HG03432 (cell line): ENCODE results near the gene GNG3.
"Not testable (repeated sequence)": the region's sequence is repeated elsewhere in the genome, so short reads cannot be mapped to it uniquely, and the experiment has no call there.

ENCODE experiments used
- ATAC-seq: cut with Tn5 transposase; IDR thresholded peaks from one replicate; pipeline ENCODE4 v1.9.1; 2021; ENCODE audit warnings: mild to moderate bottlenecking, moderate library complexity; ENCODE audit not compliant: unreplicated experiment

GNG3 gene

GRCh38 chr11:62716206-62716605 is 8.7 kb downstream of the GNG3 start:
- no peak for ATAC-seq

GRCh38 chr11:62716816-62717215 is 9.3 kb downstream of the GNG3 start:
- no peak for ATAC-seq

- ATAC-seq, result no peak
Measured at GRCh38 chr11:62719302-62719978, 12.0 kb downstream of the GNG3 start.

DNA sequence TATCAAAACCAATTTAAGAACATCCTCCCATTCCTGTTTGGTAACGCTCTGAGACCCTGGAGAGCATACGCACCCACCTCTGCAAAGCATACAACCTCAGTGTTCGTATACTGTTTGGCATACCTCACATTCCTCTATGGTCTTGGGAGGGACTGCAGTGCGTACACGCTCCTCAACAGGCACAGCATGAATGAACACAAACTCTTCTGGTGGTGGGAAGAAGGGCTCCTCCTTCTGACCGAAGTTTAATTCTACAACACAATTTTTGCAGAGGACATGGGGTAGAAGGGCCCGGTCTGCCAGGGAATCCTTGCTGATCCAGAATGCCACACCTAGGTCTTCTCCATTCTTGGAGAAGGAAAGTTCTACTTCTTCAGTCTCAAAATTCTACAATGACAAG is 14.5 kb downstream of the GNG3 start:
- ATAC-seq, result no peak

GRCh38 chr11:62724171-62724570 is 16.7 kb downstream of the GNG3 start:
- ATAC-seq, result no peak

GRCh38 chr11:62725646-62726045 is 18.2 kb downstream of the GNG3 start:
- no peak for ATAC-seq

DNA sequence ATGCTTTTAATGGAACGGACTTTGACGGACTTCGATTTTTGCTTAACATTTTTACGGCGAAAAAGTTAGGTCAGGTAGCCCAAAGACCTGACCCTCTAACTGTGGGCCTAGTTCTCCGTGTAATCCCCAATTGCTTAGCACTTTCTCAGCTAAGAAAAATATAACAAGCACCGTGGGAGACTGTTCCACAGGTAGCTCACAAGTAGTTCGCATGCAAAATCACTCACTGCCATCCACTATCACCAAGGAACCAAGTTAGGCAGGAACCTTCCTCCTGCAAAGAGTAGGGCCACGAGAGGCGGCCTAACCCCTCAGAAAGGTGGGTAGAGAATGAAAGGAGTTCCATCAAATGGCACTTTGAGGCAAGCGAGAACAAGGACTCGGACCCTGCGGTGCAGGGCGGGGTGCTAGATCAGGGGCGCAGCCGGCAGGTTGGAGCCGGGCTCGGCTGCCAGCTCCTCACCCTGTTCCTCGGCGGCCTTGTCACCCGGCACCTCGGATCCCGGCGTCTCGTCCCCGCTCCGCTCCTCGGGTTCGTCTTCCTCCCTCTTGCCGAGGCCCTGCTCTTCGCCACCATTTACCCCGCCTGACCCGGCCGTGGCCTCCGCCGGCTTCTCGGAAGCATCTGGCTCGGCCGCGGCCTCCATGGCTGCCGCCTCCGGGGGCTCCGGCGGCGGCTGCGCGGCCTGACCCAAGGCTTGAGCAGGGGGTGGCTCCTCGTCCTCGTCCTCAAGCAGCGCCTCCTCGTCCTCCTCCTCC is 18.9 kb downstream of the GNG3 start:
- ATAC-seq, result peak; percentile 1

GRCh38 chr11:62726915-62727164 is 19.4 kb downstream of the GNG3 start:
- no peak for ATAC-seq

DNA sequence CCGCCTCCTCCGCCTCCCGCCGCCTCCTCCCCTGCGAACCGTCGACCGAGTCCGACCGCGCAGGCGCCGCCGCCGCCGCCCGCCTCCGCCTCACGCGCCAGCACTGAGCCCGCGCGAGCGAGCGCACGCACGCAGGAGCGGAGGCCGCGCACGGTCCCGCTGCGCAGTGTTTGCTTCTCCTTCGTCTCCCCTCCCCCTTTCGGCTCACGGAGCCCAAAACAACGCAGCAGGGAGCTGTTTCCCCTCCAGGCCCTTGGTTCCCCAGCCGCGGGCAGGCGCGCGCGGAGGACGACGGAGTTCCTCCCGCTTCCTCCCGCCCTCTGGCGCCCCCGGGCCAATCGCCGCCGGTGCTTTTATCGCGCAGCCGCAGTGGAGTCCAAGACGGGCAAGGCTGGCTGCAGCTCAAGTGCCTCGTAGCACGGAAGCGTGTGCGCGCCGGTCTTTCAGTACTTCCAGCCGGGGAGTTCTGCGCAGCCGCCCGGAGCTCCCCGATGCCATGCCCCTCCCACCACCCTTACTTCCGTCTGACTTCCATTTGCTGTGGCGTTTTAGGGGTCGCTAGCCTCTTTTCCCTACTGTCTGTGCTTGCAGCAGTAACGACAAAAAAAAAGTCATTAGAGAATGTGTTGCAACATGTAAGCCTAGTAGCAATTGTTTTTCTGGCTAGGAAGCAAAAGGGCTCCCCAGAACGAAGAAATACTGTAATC is 19.8 kb downstream of the GNG3 start, which contains the start of gene HNRNPUL2:
Gene HNRNPUL2, minus strand, starts transcription at position 293 of the 707 bp plus-strand sequence. CDS start 301 bp downstream, outside the sequence.
- peak; percentile 69 for ATAC-seq

GRCh38 chr11:62727872-62728170 is 20.3 kb downstream of the GNG3 start:
- peak; percentile 57 for ATAC-seq

DNA sequence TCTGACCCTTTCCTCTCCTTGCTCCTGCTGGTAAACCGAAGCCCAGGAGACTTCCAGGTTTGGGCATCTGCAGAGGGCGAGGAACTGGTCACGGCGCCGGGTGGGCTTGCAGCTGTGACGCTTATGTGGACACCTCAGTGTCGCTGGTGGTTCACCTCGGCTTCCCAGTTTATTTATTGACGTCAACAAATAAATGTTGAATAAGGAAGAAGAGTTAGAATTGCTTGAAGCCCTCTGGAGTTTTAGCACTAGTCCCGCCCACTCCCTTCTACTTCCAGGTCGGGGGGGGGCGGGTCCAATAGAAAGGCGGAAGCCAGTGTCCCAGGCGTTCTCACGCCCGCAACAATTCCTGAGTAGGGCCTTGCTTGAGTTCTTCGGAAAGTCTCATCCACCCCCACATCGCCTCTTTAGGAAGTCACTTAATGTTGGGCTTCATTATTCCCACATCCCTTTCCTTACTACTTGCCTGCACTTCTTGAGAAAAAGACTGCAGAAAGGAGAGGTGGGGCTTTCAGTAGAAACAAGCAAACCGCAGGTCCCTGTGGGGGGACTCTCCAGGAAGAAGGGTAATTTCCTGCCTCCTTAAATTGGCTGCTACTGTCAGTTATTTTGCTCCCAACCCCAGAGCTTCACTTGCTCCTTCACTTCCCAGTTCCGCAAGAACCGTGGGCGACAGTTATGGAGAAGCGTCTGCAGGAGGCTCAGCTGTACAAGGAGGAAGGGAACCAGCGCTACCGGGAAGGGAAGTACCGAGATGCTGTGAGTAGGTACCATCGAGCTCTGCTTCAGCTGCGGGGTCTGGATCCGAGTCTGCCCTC is 20.9 kb downstream of the GNG3 start, which contains the start of gene TTC9C:
Gene TTC9C, plus strand, starts transcription at position 316 of the 818 bp plus-strand sequence. Its CDS starts 363 bp downstream, at position 679.
- peak; percentile 18 for ATAC-seq

DNA sequence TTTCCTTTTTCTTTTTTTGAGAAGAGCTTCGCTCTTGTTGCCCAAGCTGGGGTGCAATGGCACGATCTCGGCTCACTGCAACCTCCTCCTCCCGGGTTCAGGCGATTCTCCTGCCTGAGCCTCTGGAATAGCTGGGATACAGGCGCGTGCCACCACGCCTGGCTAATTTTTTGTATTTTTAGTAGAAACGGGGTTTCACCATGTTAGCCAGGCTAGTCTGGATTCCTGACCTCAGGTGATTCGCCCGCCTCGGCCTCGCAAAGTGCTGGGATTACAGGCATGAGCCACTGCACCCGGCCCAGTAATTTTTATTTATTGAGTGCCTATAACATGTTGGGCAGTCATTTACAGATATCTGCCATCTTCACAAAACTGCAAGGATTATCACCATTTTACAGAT is 22.6 kb downstream of the GNG3 start:
- ATAC-seq, result not testable (repeated sequence)

GRCh38 chr11:62732830-62733229 is 25.4 kb downstream of the GNG3 start:
- ATAC-seq, result no peak

GRCh38 chr11:62737196-62737595 is 29.7 kb downstream of the GNG3 start:
- no peak for ATAC-seq

DNA sequence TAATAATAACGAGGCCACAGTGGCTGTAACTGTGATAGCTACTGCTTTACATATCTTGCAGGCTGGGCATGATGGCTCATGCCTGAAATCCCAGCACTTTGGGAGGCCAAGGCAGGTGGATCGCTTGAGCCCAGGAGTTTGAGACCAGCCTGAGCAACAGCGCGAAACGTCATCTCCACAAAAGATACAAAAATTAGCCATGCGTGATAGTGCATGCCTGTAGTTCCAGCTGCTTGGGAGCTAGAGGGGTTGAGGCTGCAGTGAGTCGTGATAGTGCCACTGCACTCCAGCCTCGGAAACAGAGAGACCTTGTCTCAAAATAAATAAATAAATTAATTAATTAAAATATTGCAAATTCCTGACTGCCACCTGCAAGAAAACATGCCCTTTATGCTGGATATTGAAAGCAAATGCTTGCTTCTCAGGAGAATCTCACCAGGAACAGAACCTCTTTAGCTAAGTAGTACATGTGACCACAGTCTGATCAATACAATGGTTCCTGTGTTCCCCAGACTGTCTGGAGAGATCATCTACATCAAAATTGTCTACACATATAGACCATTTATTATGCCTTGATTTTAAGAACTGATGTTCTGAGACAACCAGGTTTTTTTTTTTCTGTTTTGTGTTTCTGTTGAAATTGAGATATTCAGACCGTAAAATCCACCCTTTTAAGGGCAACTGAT is 40.1 kb downstream of the GNG3 start:
- no peak for ATAC-seq

- ATAC-seq, result not testable (repeated sequence)
Measured at GRCh38 chr11:62749931-62750330, 42.5 kb downstream of the GNG3 start.

DNA sequence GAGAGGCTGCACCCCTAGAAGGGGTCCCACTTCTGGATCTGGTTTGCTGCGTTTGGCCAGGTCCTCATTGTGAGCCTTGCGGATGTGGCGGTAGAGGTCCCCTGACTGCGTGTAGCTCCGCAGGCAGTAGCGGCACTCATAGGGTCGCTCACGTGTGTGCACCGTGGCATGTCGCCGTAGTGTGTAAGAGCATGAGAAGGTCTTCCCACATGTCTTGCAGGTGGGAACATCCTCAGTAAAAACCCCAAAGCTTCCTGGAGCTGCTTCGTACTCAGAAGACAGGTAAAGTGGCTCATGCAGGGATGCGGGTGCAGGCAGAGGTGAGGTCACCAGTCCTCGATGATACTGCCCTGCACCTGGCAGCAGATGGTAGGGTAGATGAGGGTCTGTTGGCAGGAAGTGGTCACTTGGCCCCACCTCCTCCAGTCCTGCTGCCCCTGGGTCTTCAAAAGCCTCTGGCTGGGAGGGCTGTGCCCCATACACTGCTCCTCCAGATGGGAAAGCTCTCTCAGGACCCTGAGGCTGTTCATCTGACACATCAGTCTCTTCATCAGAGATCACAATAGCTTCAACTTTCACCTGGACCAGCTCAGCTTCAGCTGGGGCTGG is 44.8 kb downstream of the GNG3 start:
- no peak for ATAC-seq

GRCh38 chr11:62752994-62753735 is 45.7 kb downstream of the GNG3 start:
- ATAC-seq, result peak; percentile 1
